Measurements from ENCODE around the gene LAMC3. TPM values are rescaled to one million over a fixed set of nuclear protein-coding genes. Genes with fewer than 3 reads are reported as not detected.

LAMC3 gene
- total RNA-seq, 4 donors from 2014 or later, result under 0.01 to 0.78 (median 0.50) TPM; not detected in 1

- Histone ChIP-seq H3K36me3 (no peaks in the 10 kb centered on the region), H3K27ac (no peak overlapping the region), H3K9me3 (no peaks in the 10 kb centered on the region), H3K4me3 (no peak overlapping the region), H3K4me1 (no peaks in the 10 kb centered on the region), H3K27me3 (peaks cover 23% of the 10 kb centered on the region)
- no peak for ATAC-seq
- TF ChIP-seq POLR2A (IDR thresholded peaks at IDR 0.05) (no peak), POLR2AphosphoS5 (IDR thresholded peaks at IDR 0.05) (no peak), CTCF (IDR thresholded peaks at IDR 0.05) (no peak), EP300 (IDR thresholded peaks at IDR 0.05) (no peak)
- 87% methylated on average over 4 to 9 of the region's 13 CpGs for WGBS, 2 donors (ENCODE audit: low coverage in 1 of 2)
Observed at GRCh38 chr9:131030239-131031004, 21.4 kb downstream of the LAMC3 start.

DNA sequence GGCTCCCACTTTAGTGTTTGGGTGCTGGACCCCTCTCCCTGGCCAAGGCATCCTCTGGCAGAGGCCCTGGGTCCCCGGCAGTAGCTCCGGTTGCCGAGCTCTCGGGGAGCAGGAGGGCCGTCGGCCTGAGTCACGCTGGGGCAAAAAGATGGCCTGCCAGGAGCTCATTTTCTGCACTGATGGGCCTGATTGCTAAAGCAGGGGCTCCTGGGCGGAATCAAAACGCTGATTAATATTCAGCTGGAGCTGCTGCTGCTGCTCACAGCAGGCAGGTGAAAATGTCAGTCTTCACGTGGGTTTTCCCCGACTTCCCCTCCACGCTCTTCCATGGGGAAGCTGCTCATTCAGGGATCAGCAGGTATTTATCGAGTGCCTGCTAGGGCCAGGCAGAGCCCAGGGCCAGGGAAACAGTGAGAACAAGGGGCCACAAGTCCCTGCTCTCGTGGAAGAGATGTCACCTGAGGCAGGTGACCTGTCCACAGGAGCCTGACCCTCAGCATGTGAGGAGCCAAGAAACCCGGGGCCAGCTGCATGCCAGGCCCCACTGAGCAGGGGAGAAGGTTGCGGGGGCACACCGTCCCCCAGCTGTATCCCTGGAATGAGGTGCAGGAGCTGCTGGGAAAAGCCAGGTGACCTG is 22.1 kb downstream of the LAMC3 start:
- no peak overlapping the region for H3K27ac ChIP-seq
- no peak for ATAC-seq
- TF ChIP-seq POLR2A (IDR thresholded peaks at IDR 0.05), result no peak
- no peak for TF ChIP-seq CTCF (IDR thresholded peaks at IDR 0.05)

GRCh38 chr9:131031642-131032005 is 22.6 kb downstream of the LAMC3 start:
- Histone ChIP-seq H3K36me3 (no peaks in the 10 kb centered on the region), H3K27me3 (peaks cover 11% of the 10 kb centered on the region), H3K9me3 (no peaks in the 10 kb centered on the region), H3K27ac (no peak overlapping the region), H3K4me3 (no peak overlapping the region), H3K4me1 (peaks cover 0 to 1% (median 0%) of the 10 kb centered on the region in 3 donors)
- TF ChIP-seq POLR2AphosphoS5 (IDR thresholded peaks at IDR 0.05) (no peak), POLR2A (IDR thresholded peaks at IDR 0.05) (no peak), CTCF (IDR thresholded peaks at IDR 0.05) (no peak), EP300 (IDR thresholded peaks at IDR 0.05) (no peak)
- ATAC-seq, result no peak
- 79% methylated on average over 3 of the region's 7 CpGs; no CpG with 5 or more reads in 1 of the 2 donors for WGBS, 2 donors (ENCODE audit: low coverage in 1 of 2)

More for the DNA sequence above, 22.1 kb downstream of the LAMC3 start:
- WGBS, 2 donors (ENCODE audit: low coverage in 1 of 2), result no CpG with 5 or more reads among the region's 17 CpGs
- no peaks in the 10 kb centered on the region for H3K4me1 ChIP-seq
- no peak overlapping the region for H3K4me3 ChIP-seq
- H3K9me3 ChIP-seq, result no peaks in the 10 kb centered on the region
- no peaks in the 10 kb centered on the region for H3K36me3 ChIP-seq
- peaks cover 16% of the 10 kb centered on the region for H3K27me3 ChIP-seq

DNA sequence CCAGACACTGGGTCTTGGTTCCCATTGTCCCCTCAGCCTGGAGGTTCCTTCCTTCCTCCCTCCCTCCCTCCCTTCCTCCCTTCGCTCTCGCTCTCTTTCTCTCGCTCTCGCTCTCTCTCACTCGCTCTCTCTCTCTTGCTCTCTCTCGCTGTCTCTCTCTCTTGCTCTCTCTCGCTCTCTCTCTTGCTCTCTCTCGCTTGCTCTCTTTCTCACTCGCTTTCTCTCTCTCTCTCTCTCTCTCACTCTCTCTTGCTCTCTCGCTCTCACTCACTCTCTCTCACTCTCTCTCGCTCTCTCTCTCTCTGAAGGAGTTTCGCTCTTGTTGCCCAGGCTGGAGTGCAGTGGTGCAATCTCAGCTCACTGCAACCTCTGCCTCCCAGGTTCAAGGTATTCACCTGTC is 23.4 kb downstream of the LAMC3 start:
- Histone ChIP-seq H3K27me3 (peaks cover 7% of the 10 kb centered on the region), H3K27ac (no peak overlapping the region), H3K9me3 (no peaks in the 10 kb centered on the region), H3K4me3 (no peak overlapping the region), H3K36me3 (no peaks in the 10 kb centered on the region), H3K4me1 (peaks cover 0 to 9% (median 7%) of the 10 kb centered on the region in 3 donors)
- 84 to 89% methylated on average over 9 to 12 of the region's 12 CpGs for WGBS, 2 donors (ENCODE audit: low coverage in 1 of 2)
- no peak for ATAC-seq
- no peak for TF ChIP-seq CTCF (IDR thresholded peaks at IDR 0.05)
- no peak for TF ChIP-seq EP300 (IDR thresholded peaks at IDR 0.05)
- TF ChIP-seq POLR2AphosphoS5 (IDR thresholded peaks at IDR 0.05), result no peak
- no peak for TF ChIP-seq POLR2A (IDR thresholded peaks at IDR 0.05)
